Hindlimb muscle (tissue), 1 donor: ENCODE results near the gene RPP14. TPM values are rescaled to one million over a fixed set of nuclear protein-coding genes. Genes with fewer than 3 reads are reported as not detected.
A peak's percentile ranks its signal among the peaks of the same experiment; 100 is the strongest.
"Not testable (repeated sequence)": the region's sequence is repeated elsewhere in the genome, so short reads cannot be mapped to it uniquely, and the experiment has no call there.

Experiments used
- DNase-seq: peaks from one replicate; pipeline ENCODE4 v3.0.0-alpha.2; 2013
- polyA plus RNA-seq: library from polyadenylated mRNA; unstranded; fragments of 120-200 nt; gene quantifications from one replicate; pipeline ENCODE4 v1.2.1, GENCODE V29; 2013; ENCODE audit not compliant: insufficient read length

RPP14 gene
- polyA plus RNA-seq, 1 donor = 21.6 TPM

- peak; percentile 89 for DNase-seq
Measured at GRCh38 chr3:58332575-58333188, 26.6 kb downstream of the RPP14 start, which contains the start of gene PXK. TSS of gene PXK (plus strand) at chr3:58332892. CDS start at chr3:58332989, 97 bp downstream.

DNA sequence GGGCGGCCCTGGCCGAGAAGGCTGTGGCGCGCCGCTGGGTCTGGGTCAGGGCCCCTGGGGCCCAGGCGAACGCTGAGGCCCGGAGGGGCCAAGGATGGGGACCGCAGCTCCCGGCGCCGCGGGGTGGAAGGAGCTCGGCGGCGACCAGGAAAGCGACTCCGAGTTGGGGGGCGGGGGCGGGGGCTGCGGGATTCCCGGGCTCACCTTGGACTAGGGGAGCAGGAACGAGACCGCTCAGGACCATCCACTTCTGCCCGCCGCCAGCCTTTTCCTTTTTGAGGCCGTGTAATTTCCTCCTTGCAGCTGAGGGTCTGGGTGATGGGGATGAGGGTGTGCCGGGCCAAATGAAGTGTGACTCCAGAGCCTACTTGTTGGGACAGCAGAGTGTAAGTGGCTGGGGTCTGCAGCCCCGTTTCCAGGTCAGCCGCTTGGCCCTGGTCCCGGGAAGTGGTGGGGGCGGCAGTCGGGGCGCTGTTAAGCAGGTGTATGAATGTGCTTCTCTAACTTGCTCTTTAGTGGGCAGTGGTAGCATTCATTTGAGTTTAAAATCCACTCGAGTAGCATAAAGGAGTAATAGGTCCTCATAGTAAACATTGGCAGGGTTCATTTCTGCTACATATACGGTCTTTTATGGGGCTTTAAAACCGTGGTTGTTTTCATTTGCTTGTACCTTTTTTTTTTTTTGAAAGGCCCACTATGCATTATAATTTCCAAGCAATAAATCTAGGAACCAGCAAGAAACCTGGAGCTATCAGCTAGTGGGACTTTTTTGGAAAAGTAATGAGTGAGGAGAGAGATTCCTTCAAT lies 27.4 kb downstream of the RPP14 start:
- DNase-seq = peak; percentile 38

GRCh38 chr3:58334013-58334321 lies 27.9 kb downstream of the RPP14 start:
- DNase-seq = no peak

DNA sequence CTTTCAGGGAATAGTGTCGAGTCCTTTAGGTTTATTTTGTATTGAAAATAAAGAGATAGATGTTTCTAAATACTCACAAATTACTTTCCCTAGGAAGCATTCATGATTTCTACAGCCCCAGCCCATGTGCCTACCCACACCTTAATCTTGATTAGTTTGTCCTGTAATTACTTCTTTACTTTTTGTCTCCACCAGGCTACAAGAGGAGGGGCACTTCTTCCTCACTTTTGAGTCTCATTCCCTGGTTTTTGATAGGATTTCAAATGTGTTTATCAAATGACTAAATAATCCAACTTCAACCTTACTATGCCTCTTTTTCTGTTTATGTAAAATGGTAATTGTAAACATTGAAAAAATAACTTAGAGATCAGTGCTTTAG lies 28.4 kb downstream of the RPP14 start:
- DNase-seq = no peak

GRCh38 chr3:58335652-58335947 lies 29.6 kb downstream of the RPP14 start:
- DNase-seq = no peak

- DNase-seq = no peak
Measured at GRCh38 chr3:58336135-58336882, 30.3 kb downstream of the RPP14 start.

GRCh38 chr3:58337190-58337589 lies 31.1 kb downstream of the RPP14 start:
- DNase-seq = no peak

GRCh38 chr3:58339146-58339545 lies 33.1 kb downstream of the RPP14 start:
- not testable (repeated sequence) for DNase-seq

GRCh38 chr3:58340594-58341244 lies 34.7 kb downstream of the RPP14 start:
- DNase-seq = no peak

DNA sequence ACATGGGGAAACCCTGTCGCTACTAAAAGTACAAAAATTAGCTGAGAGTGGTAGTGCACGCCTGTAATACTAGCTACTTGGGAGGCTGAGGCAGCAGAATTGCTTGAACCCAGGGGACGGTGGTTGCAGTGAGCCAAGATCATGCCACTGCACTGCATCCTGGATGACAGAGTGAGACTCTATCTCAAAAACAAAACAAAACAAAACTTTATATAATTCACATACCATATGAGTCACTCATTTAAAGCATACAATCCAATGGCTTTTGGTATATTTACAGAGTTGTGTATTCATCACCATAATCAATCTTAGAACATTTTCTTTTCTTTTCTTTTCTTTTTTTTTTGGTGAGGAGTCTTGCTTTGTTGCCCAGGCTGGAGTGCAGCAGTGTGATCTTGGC lies 35.3 kb downstream of the RPP14 start:
- DNase-seq = no peak

- no peak for DNase-seq
Measured at GRCh38 chr3:58342676-58343075, 36.6 kb downstream of the RPP14 start.

- no peak for DNase-seq
Measured at GRCh38 chr3:58345457-58345856, 39.4 kb downstream of the RPP14 start.

DNA sequence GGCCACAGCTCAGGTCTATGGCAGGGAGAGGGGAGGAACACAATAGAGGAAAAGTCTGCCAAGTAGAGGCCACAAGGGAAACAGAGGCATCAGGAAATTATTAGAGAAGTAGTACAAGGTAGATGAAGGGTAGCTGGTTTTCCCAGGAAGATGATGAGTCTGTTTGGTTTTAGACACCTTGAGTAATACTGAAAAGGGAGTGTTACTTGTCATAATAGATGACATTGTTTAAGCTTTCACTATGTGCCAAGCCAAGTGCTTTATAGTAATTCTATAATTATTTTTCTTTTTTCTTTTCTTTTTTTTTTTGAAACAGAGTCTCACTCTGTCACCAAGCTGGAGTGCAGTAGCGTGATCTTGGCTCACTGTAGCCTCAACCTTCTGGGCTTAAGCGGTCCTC lies 40.3 kb downstream of the RPP14 start:
- DNase-seq = no peak

GRCh38 chr3:58347984-58348383 lies 41.9 kb downstream of the RPP14 start:
- no peak for DNase-seq

GRCh38 chr3:58349792-58350626 lies 44.0 kb downstream of the RPP14 start:
- DNase-seq = no peak

GRCh38 chr3:58350627-58351013 lies 44.6 kb downstream of the RPP14 start:
- no peak for DNase-seq

DNA sequence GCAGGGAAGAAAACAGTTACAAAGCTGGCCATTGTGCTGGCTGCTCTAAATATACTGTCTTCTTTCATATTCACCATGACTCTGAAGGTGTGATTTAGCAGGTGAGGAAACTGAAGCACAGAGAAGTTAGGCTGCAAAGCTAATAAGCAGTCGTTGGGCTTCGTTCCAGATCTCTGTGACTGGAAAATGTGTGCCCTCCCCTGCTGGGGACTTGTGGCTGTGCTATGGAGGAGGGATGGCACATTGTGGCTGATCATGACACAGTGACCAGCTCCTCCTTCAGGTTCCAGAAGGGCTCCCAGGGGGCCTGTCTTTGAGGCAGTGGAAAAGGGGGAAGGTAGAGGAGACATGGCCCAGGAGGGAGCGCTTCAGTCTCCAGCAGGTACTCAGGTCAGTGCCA lies 45.9 kb downstream of the RPP14 start:
- DNase-seq = no peak

DNA sequence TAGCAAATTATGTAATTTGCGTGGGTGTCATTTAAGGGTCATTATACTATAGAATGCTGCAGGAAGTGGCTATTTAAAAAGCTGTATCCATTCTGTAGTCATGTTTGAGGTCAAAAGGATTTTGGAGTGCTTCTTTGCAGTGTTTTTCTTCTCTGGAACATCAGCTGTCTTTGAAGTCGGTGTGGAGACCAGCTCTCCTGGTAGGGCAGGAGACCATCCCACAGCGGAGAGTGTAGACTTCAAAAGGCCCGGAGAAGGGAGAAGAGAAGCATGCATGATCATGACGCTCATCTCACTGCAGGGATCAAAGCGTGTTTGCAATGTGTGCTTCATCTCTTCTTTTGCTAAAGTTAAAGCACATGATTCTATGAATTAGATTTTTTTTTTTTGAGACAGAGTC lies 46.6 kb downstream of the RPP14 start:
- no peak for DNase-seq

GRCh38 chr3:58353722-58354553 lies 47.9 kb downstream of the RPP14 start:
- DNase-seq = no peak

DNA sequence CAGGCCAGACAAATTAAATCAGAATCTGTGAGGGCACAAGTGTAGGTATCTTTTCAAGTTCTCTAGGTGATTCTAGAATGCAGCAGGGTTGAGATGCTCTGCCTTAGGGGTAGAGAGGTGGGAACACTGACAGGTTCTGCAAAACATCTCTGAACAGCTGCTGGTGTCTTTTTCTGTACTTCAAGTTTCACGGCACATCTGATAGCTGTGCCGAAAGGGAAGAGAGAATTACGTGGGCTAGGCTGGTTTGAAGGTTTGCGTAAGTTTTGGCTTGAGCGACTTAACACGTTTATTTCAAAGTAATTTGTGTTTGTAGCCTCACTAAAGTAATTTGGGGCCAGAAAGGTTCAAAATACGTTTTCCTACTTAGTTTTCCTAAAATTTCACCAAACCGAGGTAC lies 49.1 kb downstream of the RPP14 start:
- no peak for DNase-seq

DNA sequence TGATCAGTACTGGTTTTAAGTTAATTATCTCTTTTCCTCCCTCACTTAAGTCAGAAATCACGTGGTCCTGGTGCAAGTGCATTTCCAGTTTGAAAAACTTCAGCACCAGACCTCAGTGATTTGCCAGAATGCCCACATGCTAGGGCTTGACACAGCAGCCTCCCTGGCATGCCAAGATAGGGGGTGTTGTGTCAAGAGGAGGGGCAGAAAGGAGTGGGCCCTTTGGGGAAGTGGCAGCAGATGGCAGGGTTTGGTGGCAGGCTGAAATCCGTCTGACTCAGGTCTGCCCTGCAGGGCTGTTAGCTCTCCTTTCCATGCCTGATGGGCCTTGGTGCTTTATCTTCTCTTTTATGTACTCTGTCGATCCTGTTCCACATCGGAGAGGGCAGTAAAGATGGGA lies 50.0 kb downstream of the RPP14 start:
- no peak for DNase-seq

DNA sequence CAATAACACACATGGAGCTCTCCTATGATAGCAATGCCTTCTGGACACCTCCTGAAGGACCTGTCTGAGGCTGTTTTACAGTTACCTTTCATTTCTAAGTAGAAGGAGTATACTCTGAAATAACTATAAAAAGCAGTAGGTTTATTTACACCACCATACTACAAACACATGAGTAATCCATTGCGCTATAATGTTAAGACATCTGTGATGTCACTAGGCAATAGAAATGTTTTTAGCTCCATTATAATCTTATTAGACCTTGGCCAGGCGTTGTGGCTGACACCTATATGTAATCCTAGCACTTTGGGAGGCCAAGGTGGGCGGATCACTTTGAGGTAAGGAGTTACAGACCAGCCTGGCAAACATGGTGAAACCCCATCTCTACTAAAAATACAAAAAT lies 51.4 kb downstream of the RPP14 start:
- no peak for DNase-seq
